Measurements from ENCODE around the gene PGAP6. TPM values are rescaled to one million over a fixed set of nuclear protein-coding genes. Genes with fewer than 3 reads are reported as not detected.
A peak's percentile ranks its signal among the peaks of the same experiment; 100 is the strongest.

The PGAP6 gene
- total RNA-seq, 2 experiments from 2014 or later, result 30.6 to 31.5 TPM

DNA sequence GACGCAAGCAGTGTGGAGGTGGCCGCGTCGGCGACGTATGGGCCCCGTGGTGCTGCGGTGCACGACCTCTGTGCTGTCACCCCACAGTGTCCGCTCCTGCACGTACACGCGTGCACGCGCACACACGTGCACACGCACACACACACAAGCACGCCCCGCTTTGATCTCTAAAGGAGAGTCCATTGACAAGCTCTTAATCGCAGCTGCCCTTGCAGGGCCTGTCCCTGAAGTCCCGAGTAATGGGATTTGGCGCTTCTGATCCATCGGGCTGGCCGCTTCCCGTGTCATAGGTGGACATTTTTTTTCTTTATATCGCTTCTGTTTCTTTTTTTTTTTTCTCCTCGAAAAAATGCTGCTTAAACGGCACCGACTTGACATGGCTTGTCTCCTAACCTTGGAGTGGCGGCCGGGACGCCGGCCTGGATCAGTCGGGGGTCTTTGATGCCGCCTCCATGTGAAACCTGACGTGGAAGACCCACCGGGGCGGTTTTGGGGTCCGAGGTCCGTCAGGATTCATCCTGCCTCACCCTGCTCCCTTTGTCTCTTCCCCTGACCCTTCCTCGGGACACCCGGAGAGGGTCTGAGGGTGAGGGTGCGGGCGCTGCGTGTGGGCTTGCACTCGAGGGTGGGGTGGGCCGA lies 21.0 kb downstream of the PGAP6 start:
- no peak overlapping the region for H3K4me3 Mint-ChIP-seq
- ChIA-PET POLR2A (no interaction called here), CTCF (interaction anchor here (0.9 to 3.2 kb wide), 7 partner anchors 10 to 264 kb away, joined by 3 to 52 read pairs (median 6); no protein-coding TSS in a partner anchor)
- DNase-seq, result no peak
- intact Hi-C loops (cut with micrococcal nuclease), result loop anchor here (5.0 kb wide), 1 partner anchor 254 kb away; no protein-coding TSS in a partner anchor
- peaks cover 4% of the 10 kb centered on the region for H3K27me3 Mint-ChIP-seq
- H3K27ac Mint-ChIP-seq, result no peak overlapping the region
- peaks cover 6% of the 10 kb centered on the region for H3K4me1 Mint-ChIP-seq (ENCODE audit: low read depth)
- H3K9me3 Mint-ChIP-seq, result no peaks in the 10 kb centered on the region
- H3K36me3 Mint-ChIP-seq, result no peaks in the 10 kb centered on the region

DNA sequence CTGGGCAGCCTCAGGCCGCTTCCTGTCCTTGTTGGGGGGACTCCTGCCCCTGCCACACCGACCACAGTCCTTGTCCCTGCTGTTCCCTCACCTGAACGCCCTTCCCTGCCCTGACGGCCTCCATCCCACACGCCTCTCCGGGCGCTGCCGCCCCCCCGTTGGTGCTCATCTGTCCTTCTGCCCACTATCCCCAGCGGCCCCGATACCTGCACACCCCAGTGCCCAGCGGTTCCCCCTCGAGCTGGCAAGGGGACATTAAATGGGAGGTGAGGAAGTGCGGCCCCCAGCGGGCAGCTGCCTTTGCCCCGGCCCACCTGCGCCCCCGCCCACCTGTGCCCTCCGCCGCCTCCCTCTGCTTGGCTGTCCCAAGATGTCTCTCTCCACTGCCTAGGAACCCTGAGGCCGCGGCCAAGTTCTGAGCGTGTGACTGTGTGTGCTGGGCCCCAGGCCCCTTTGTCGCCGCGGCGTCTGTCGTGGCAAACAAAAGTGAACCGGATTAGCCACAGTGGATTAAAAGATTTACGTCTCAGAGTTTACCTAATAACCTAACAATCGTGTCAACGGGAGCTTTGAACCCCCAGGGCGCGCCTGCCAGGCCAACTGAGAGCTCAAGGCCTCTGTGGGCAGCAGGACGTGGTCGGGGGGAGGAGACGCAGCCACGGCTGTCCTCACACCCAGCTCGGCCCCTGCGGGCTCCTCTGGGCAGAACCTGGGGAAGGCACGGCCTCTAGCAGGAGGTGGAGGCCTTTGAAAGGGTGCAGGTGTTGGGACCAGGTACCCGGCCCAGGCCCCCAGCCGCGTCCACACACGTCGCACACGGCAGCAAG lies 21.7 kb downstream of the PGAP6 start:
- Mint-ChIP-seq H3K4me1 (ENCODE audit: low read depth) (peaks cover 11% of the 10 kb centered on the region), H3K9me3 (no peaks in the 10 kb centered on the region), H3K36me3 (no peaks in the 10 kb centered on the region), H3K4me3 (no peak overlapping the region), H3K27me3 (peaks cover 4% of the 10 kb centered on the region), H3K27ac (no peak overlapping the region)
- DNase-seq, result no peak
- CTCF ChIA-PET, result interaction anchor here (1.0 kb wide), 1 partner anchor 253 kb away, joined by 6 read pairs; no protein-coding TSS in a partner anchor
- POLR2A ChIA-PET, result no interaction called here
- intact Hi-C loops (cut with micrococcal nuclease), result loop anchor here (5.0 kb wide), 1 partner anchor 253 kb away; no protein-coding TSS in a partner anchor

DNA sequence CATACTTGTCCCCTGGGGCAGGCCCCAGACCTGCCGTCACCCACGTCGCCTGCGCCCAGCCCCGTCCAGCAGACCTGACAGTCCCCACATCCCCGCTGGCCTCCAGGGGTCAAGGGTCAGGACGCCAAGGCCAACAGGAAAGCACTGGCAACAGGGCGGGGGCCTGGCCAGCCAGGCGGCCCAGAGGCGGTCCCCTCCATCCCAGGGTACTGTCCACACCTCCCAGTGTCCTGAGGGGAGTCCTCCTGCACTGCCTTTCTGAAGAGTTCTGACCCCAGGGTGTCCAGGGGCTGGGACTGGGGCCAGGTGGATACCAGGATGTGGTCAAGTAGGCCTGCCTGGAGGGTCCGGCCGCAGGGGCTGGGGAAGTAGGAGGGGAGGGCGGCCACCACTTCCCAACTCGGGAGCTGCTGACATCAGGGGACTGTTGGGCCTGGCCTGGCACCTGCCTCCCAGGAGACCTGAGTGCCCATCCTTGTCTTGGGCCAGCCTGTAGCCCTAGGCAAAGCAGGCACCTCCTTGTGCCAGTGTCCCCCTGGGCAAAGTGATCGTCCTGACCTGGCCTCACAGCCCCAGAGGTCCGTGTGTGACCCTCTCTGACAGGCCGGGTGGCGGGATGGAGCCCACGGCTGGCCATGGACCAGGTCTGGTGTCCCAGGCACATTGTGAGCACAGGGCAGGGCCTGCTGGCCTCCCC lies 22.6 kb downstream of the PGAP6 start:
- Mint-ChIP-seq H3K9me3 (no peaks in the 10 kb centered on the region), H3K4me3 (no peak overlapping the region), H3K36me3 (no peaks in the 10 kb centered on the region), H3K4me1 (ENCODE audit: low read depth) (peaks cover 16% of the 10 kb centered on the region), H3K27me3 (peaks cover 4% of the 10 kb centered on the region), H3K27ac (no peak overlapping the region)
- CTCF ChIA-PET, result no interaction called here
- POLR2A ChIA-PET, result no interaction called here
- intact Hi-C loops (cut with micrococcal nuclease), result no loop called here
- no peak for DNase-seq

DNA sequence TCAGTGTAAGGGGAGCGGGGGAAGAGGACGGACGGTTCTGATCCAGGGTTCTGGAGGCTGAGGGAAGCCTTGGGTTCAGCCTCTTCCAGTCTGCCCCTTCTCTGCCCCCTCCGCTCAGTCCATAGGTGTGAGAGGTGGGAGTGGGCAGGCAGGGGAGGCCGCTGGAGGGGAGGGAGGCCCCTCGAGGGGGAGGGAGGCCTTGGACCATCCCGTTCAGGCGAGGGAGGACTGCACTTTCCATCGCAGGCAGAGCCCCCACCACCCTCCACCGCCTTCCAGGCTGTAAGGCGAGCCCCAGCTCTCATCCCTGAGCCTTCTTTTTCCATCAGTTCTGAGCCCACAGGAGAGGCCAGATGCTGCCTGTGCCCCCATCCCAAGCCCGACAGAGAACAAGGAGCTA lies 25.0 kb downstream of the PGAP6 start:
- Mint-ChIP-seq H3K4me1 (ENCODE audit: low read depth) (peaks cover 18% of the 10 kb centered on the region), H3K9me3 (no peaks in the 10 kb centered on the region), H3K27ac (no peak overlapping the region), H3K36me3 (no peaks in the 10 kb centered on the region), H3K27me3 (no peaks in the 10 kb centered on the region), H3K4me3 (no peak overlapping the region)
- ChIA-PET POLR2A (interaction anchor here (0.8 kb wide), 1 partner anchor 175 kb away, joined by 3 read pairs; no protein-coding TSS in a partner anchor), CTCF (interaction anchor here (1.1 to 1.2 kb wide), 3 partner anchors 26 to 131 kb away, joined by 3 to 4 read pairs (median 3); no protein-coding TSS in a partner anchor)
- intact Hi-C loops (cut with micrococcal nuclease), result no loop called here
- no peak for DNase-seq

DNA sequence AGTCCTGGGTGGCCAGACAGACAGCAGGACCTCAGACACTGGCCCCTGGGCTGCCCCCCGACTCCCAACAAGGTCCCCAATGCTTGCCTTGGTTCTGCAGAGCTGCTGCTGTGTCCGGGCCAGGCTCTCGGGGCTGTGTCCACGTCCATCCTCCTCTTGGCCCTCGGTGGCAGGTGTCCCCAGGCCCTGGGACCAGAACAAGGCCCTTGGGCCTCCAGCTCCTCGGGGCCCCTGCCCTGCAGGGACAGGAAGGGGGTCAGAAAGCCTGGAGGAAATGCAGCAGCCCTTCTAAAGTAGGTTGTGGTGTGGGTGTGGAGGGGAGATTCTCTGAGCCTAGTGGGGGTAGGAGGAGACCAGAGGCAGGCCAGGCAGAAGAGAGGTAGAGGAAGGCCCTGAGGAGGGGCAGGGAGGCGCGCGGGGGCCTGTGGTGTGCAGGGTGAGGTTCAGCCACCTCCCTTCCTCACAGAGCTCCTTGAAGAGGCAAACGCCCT lies 26.8 kb downstream of the PGAP6 start:
- Mint-ChIP-seq H3K4me1 (ENCODE audit: low read depth) (peaks cover 28% of the 10 kb centered on the region), H3K36me3 (peaks cover 4% of the 10 kb centered on the region), H3K9me3 (no peaks in the 10 kb centered on the region), H3K4me3 (no peak overlapping the region), H3K27me3 (no peaks in the 10 kb centered on the region), H3K27ac (peak overlapping the region; percentile 65)
- ChIA-PET CTCF (interaction anchor here (0.6 to 1.3 kb wide), 5 partner anchors 9 to 248 kb away, joined by 3 to 5 read pairs (median 3); no protein-coding TSS in a partner anchor), POLR2A (interaction anchor here (1.1 kb wide), 1 partner anchor 120 kb away, joined by 5 read pairs; the partner anchor contains the start of gene FAM234A)
- no peak for DNase-seq
- intact Hi-C loops (cut with micrococcal nuclease), result no loop called here

DNA sequence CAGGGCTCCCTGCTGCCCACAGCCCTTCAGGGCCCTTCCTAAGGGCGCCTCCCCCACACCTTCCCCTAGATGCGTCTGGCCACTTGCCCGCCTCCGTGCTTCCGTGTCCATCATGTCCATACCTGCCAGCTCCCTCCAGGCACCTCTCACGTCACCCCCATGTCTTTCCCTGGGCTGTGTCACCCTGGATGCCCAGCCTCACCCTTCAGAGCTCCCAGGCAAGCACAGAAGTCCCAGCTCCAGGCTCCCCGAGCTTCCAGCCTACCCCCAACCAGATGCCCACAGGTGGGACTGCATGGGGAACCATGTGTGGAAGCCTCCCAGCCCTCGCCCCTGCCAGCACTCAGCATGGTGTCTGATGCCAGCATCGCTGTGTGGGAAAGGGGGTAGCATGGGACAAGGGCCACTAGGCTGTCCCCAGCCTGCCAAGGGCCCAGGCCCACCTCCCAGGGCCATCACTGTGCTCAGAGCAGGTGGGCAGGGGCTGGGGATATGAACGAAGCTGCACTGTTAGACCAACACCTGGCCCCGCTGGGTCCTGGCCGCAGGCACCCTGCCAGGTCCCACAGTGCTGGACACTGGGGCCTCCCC lies 27.4 kb downstream of the PGAP6 start:
- H3K27ac Mint-ChIP-seq, result peak overlapping the region; percentile 49
- H3K36me3 Mint-ChIP-seq, result peaks cover 4% of the 10 kb centered on the region
- ChIA-PET CTCF (interaction anchor here (0.7 to 2.1 kb wide), 3 partner anchors 106 to 247 kb away, joined by 3 to 4 read pairs (median 3); no protein-coding TSS in a partner anchor), POLR2A (interaction anchor here (1.1 kb wide), 1 partner anchor 119 kb away, joined by 5 read pairs; the partner anchor contains the start of gene FAM234A)
- peaks cover 34% of the 10 kb centered on the region for H3K4me1 Mint-ChIP-seq (ENCODE audit: low read depth)
- intact Hi-C loops (cut with micrococcal nuclease), result no loop called here
- no peak overlapping the region for H3K4me3 Mint-ChIP-seq
- H3K9me3 Mint-ChIP-seq, result no peaks in the 10 kb centered on the region
- DNase-seq, result no peak
- no peaks in the 10 kb centered on the region for H3K27me3 Mint-ChIP-seq

DNA sequence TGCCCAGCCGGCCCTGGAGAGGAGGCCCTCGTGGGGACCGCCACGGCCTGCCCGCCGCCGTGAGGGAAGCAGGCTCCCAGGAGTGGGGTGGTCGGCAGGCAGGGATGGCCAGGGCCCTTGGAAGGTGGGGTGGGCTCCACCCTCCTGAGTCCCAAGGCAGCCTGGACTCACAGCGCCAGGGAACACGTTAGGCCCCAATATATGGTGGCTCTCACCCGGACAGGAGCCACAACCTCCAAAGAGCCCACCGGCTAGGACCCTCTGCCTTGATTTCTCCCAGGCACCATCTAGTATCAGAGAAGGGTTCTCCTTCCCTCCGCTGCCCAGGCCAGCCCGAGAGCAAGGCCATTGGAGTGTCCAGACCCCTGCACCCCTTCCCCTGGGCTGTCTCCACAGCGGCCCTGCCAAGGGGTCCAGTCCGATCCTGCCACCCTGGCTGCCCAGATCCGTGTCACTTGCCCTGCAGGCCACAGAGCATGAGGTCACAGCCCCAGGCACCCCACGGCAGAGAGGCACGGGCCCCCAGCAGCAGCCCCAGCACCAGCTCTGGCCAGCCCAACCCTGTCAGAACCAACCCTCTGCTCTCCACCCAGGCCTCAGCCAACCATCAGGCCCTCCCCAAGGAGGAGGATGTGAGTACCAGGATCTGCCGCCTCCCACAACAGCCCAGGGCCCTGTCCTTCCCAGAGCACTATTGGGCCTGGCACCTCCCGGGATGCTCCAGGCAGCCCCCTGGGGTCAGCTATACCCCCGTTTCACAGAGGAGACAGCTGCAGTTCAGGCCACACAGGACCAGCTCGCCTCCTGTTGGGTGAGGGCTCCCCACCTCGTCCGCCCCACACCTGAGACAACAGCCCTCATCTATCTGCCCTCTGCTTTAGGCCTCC lies 28.1 kb downstream of the PGAP6 start:
- CTCF ChIA-PET, result interaction anchor here (1.8 to 2.1 kb wide), 2 partner anchors 118 to 247 kb away, joined by 4 to 9 read pairs; partner anchors contain the start of gene FAM234A
- no peaks in the 10 kb centered on the region for H3K27me3 Mint-ChIP-seq
- peak overlapping the region; percentile 49 for H3K27ac Mint-ChIP-seq
- H3K36me3 Mint-ChIP-seq, result peaks cover 4% of the 10 kb centered on the region
- no peaks in the 10 kb centered on the region for H3K9me3 Mint-ChIP-seq
- POLR2A ChIA-PET, result interaction anchor here (1.9 kb wide), 1 partner anchor 300 kb away, joined by 4 read pairs; the partner anchor contains the start of genes POLR3K and SNRNP25
- peaks cover 38% of the 10 kb centered on the region for H3K4me1 Mint-ChIP-seq (ENCODE audit: low read depth)
- DNase-seq, result no peak
- intact Hi-C loops (cut with micrococcal nuclease), result loop anchor here (2.0 kb wide), 3 partner anchors 17 to 119 kb away; partner anchors contain the start of genes DECR2, FAM234A and MRPL28
- no peak overlapping the region for H3K4me3 Mint-ChIP-seq

DNA sequence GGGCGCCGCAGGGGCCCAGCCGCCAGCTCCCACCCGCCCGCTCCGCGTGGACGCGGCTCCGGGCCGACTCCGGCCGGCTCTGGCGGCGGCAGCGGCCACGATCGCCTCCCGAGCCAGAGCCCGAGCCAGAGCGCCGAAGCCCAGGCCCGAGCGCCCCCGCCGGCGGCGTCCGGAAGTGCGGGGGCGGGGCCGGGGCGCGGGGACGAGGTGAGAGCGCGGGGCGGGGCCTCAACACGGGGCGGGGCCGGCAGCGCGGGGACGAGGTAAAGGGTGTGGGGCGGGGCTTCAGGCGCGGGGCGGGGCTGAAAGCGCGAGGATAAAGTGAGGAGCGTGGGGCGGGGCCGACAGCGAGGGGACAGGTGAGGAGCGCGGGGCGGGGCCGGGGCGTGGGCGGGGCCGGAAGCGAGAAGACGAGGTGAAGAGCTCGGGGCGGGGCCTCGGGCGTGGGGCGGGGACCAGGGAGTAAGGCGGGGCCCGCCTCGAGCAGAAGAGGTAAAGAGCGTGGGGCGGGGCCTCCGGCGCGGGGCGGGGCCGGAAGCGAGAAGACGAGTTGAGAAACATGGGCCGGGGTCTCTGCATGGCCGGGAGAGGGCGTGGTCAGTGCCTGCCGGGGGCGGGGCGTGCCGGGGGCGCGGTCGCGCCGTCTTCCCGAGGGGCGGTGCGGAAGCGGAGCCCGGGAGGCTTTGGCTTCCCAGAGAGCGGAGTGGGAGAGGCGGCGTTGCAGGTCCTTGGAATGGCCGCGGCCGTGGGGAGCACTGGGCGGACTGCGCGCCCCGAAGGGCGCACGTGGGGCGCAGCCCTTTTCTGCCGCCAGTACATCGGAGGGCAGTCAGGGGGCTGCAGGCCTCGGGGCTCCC lies 29.0 kb downstream of the PGAP6 start, which contains the start of gene AXIN1:
Gene AXIN1, minus strand, starts transcription at position 177 of the 857 bp plus-strand sequence. CDS start 5,698 bp downstream, outside the sequence.
- Mint-ChIP-seq H3K4me1 (ENCODE audit: low read depth) (peaks cover 44% of the 10 kb centered on the region), H3K4me3 (peak within 1 kb of the TSS; percentile 81), H3K9me3 (no peaks in the 10 kb centered on the region), H3K36me3 (peaks cover 4% of the 10 kb centered on the region), H3K27ac (peak within 1 kb of the TSS; percentile 77), H3K27me3 (no peaks in the 10 kb centered on the region)
- peak; percentile 100 for DNase-seq
- intact Hi-C loops (cut with micrococcal nuclease), result loop anchor here (2.0 kb wide), 3 partner anchors 18 to 118 kb away; partner anchors contain the start of genes DECR2, FAM234A and MRPL28
- ChIA-PET POLR2A (interaction anchor here (1.9 kb wide), 1 partner anchor 299 kb away, joined by 4 read pairs; the partner anchor contains the start of genes POLR3K and SNRNP25), CTCF (interaction anchor here (1.8 to 2.1 kb wide), 2 partner anchors 118 to 246 kb away, joined by 4 to 9 read pairs; partner anchors contain the start of gene FAM234A)

DNA sequence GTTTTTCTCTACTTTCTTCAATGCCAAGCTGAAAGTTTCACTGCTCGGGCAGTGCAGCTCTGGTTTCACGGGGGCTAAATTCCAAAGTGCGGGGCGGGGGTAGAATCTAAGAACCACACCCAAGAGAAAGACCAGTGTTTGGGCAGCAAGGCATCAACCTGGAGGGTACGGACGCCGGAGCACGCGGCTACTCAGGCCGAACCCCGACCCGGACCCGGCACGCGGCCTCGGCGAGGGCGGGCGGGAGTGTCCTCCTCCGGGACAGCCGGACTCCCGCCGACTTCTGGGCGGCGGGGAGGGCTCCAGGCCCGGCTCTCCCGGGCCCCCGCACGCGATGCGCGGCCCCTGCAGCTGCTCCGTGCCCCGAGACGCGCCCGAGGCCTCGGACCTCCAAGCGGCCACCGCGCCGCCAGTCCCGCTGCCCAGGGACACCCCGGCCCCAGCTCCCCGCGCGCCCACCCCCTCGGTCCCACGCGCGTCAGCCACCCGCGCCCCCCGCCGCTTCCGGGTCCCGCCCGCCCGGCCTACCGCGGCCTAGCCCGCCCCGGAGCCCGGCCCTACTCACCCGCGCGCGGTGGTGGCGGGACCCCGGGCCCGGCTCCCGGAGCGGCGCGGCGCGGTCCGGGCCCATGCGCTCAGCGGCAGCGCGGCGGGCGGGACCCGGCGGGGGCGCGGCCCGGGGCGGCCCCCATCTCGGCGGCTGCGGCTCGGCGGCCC lies 29.8 kb downstream of the PGAP6 start:
- Mint-ChIP-seq H3K4me1 (ENCODE audit: low read depth) (peaks cover 51% of the 10 kb centered on the region), H3K27ac (peak overlapping the region; percentile 77), H3K9me3 (no peaks in the 10 kb centered on the region), H3K4me3 (peak overlapping the region; percentile 81), H3K27me3 (no peaks in the 10 kb centered on the region), H3K36me3 (peaks cover 10% of the 10 kb centered on the region)
- intact Hi-C loops (cut with micrococcal nuclease), result loop anchor here (2.0 kb wide), 3 partner anchors 19 to 117 kb away; partner anchors contain the start of genes DECR2, FAM234A and MRPL28
- ChIA-PET POLR2A (interaction anchor here (1.0 to 1.9 kb wide), 2 partner anchors 10 to 298 kb away, joined by 3 to 4 read pairs; partner anchors contain the start of genes POLR3K and SNRNP25), CTCF (interaction anchor here (1.8 to 2.1 kb wide), 2 partner anchors 117 to 245 kb away, joined by 4 to 9 read pairs; partner anchors contain the start of gene FAM234A)
- peak; percentile 42 for DNase-seq
